SK-N-SH (cell line): ENCODE results near the gene TKT. TPM values are rescaled to one million over a fixed set of nuclear protein-coding genes. Genes with fewer than 3 reads are reported as not detected.
A peak's percentile ranks its signal among the peaks of the same experiment; 100 is the strongest.

ENCODE experiments used
- CTCF ChIA-PET: fragments of 300-600, 350-600 bp; formaldehyde crosslinking; extraction: SDS; loops from one replicate; lab custom pipeline; 2021; lab: Yijun Ruan, JAX
- POLR2A ChIA-PET: fragments of 350-600 bp; sonication (Branson Sonifier 250); formaldehyde crosslinking; extraction: SDS; loops from one replicate; lab custom pipeline; 2020; ENCODE audit warnings: antibody characterized with exemption, inconsistent platforms; lab: Yijun Ruan, JAX
- DNase-seq: peaks from one replicate; pipeline ENCODE4 v3.0.0; 2012
- H2AFZ ChIP-seq: fragments of 200-600 bp; sonication (generic); 2 replicates; pipeline ENCODE4 v1.8.1; 2016; ENCODE audit warnings: antibody characterized with exemption, mild to moderate bottlenecking, low read depth
- H3F3A ChIP-seq: fragments of 200-600 bp; sonication (generic); replicated peaks from 2 replicates; pipeline ENCODE3; 2016; ENCODE audit warnings: antibody characterized with exemption, mild to moderate bottlenecking; ENCODE audit not compliant: insufficient read depth
- H3K27ac ChIP-seq, 2 experiments: fragments of 200-500 bp in 1 of 2; fragments of 200-600 bp in 1 of 2; sonication (Bioruptor generic) in 1 of 2; sonication (generic), shearing (Covaris generic) in 1 of 2; 2 replicates each; pipeline versions ENCODE4 v1.5.1 to v1.6.1; 2014 to 2016; ENCODE audit warnings: low read depth in 2 of 2, inconsistent platforms in 1 of 2, low read length in 1 of 2, mild to moderate bottlenecking in 1 of 2, mixed read lengths in 1 of 2
- H3K27me3 ChIP-seq: fragments of 200-600 bp; sonication (generic), shearing (Covaris generic); 2 replicates; pipeline ENCODE4 v1.6.1; 2016; ENCODE audit warnings: mixed run types; ENCODE audit not compliant: insufficient read depth
- H3K36me3 ChIP-seq, 2 experiments: fragments of 200-500 bp in 1 of 2; fragments of 200-600 bp in 1 of 2; sonication (Bioruptor generic) in 1 of 2; sonication (generic) in 1 of 2; replicated peaks in 1 of 2; 2 replicates each; pipeline versions ENCODE3 to v1.5.1; 2014 to 2016; ENCODE audit warnings: low read length in 1 of 2, mild to moderate bottlenecking in 1 of 2; ENCODE audit not compliant: insufficient read depth in 2 of 2, control insufficient read depth in 1 of 2
- H3K4me1 ChIP-seq, 2 experiments: fragments of 200-500 bp in 1 of 2; fragments of 200-600 bp in 1 of 2; sonication (Bioruptor generic) in 1 of 2; sonication (generic), shearing (Covaris generic) in 1 of 2; 2 replicates each; pipeline versions ENCODE4 v1.5.1 to v1.6.1; 2014 to 2016; ENCODE audit warnings: low read depth in 1 of 2, low read length in 1 of 2, mixed run types in 1 of 2; ENCODE audit not compliant: insufficient read depth in 2 of 2, control insufficient read depth in 1 of 2
- H3K4me2 ChIP-seq: fragments of 200-600 bp; sonication (generic), shearing (Covaris generic); 2 replicates; pipeline ENCODE4 v1.6.1; 2017; ENCODE audit warnings: mixed run types
- H3K4me3 ChIP-seq, 2 experiments: fragments of 200-500 bp in 1 of 2; fragments of 200-600 bp in 1 of 2; sonication (Bioruptor generic) in 1 of 2; sonication (generic), shearing (Covaris generic) in 1 of 2; 2 replicates each; pipeline versions ENCODE4 v1.5.1 to v1.8.1; 2014 to 2016; ENCODE audit warnings: low read depth in 2 of 2, inconsistent platforms in 1 of 2, low read length in 1 of 2, mild to moderate bottlenecking in 1 of 2, mixed read lengths in 1 of 2, moderate library complexity in 1 of 2
- H3K79me2 ChIP-seq: fragments of 200-600 bp; sonication (generic); 2 replicates; pipeline ENCODE4 v1.8.1; 2017; ENCODE audit warnings: mild to moderate bottlenecking; ENCODE audit not compliant: insufficient read depth
- H3K9ac ChIP-seq: fragments of 200-600 bp; sonication (generic); 2 replicates; pipeline ENCODE4 v1.6.1; 2017; ENCODE audit warnings: mixed run types
- H3K9me2 ChIP-seq: fragments of 200-600 bp; sonication (generic); 2 replicates; pipeline ENCODE4 v1.6.1; 2017; ENCODE audit warnings: mixed run types
- H3K9me3 ChIP-seq: fragments of 200-600 bp; sonication (generic); 2 replicates; pipeline ENCODE4 v1.6.1; 2017; ENCODE audit warnings: mixed run types, mild to moderate bottlenecking, moderate library complexity
- H4K20me1 ChIP-seq: fragments of 200-600 bp; sonication (generic); 2 replicates; pipeline ENCODE4 v1.6.1; 2017; ENCODE audit warnings: mild to moderate bottlenecking, mixed run types; ENCODE audit not compliant: insufficient read depth
- CHD2 ChIP-seq: fragments of 150-350 bp; IDR thresholded peaks from 2 replicates; pipeline ENCODE4 v1.6.1; 2018; ENCODE audit warnings: low read length; ENCODE audit not compliant: partially characterized antibody
- FOXM1 ChIP-seq: IDR thresholded peaks from 2 replicates; pipeline ENCODE4 v1.4.0; 2012; ENCODE audit warnings: low read depth, mild to moderate bottlenecking
- GABPA ChIP-seq: IDR thresholded peaks from 2 replicates; pipeline ENCODE4 v1.4.0; 2012; ENCODE audit warnings: low read depth, mild to moderate bottlenecking
- JUND ChIP-seq: IDR thresholded peaks from 2 replicates; pipeline ENCODE4 v1.4.0; 2012
- MEF2A ChIP-seq: IDR thresholded peaks from 2 replicates; pipeline ENCODE4 v1.4.0; 2012; ENCODE audit warnings: low read depth, borderline replicate concordance
- MXI1 ChIP-seq: IDR thresholded peaks from 2 replicates; pipeline ENCODE4 v1.6.1; 2012; ENCODE audit warnings: mild to moderate bottlenecking, low read depth, low read length, improper control_type of control experiment
- NFIC ChIP-seq: IDR thresholded peaks from 2 replicates; pipeline ENCODE4 v1.4.0; 2012; ENCODE audit warnings: borderline replicate concordance
- NRF1 ChIP-seq: IDR thresholded peaks from 2 replicates; pipeline ENCODE4 v1.6.1; 2012; ENCODE audit warnings: low read depth, mild to moderate bottlenecking, low read length
- POLR2AphosphoS5 ChIP-seq: IDR thresholded peaks from 2 replicates; pipeline ENCODE4 v1.6.1; 2012; ENCODE audit warnings: low read depth, low read length
- RAD21 ChIP-seq: IDR thresholded peaks from 2 replicates; pipeline ENCODE4 v1.6.1; 2012; ENCODE audit warnings: mild to moderate bottlenecking, low read length
- RXRA ChIP-seq: IDR thresholded peaks from 2 replicates; pipeline ENCODE4 v1.4.0; 2012; ENCODE audit warnings: low read depth, mild to moderate bottlenecking, borderline replicate concordance
- SIN3A ChIP-seq: IDR thresholded peaks from 2 replicates; pipeline ENCODE4 v1.6.1; 2012; ENCODE audit warnings: low read depth, mild to moderate bottlenecking, low read length, moderate library complexity, borderline replicate concordance
- SMC3 ChIP-seq: IDR thresholded peaks from 2 replicates; pipeline ENCODE4 v1.6.1; 2012; ENCODE audit warnings: low read depth, low read length, improper control_type of control experiment
- TAF1 ChIP-seq: IDR thresholded peaks from 2 replicates; pipeline ENCODE4 v1.6.1; 2012; ENCODE audit warnings: low read depth, mild to moderate bottlenecking, low read length, moderate library complexity, borderline replicate concordance
- TEAD4 ChIP-seq: IDR thresholded peaks from 2 replicates; pipeline ENCODE4 v1.4.0; 2012; ENCODE audit warnings: mild to moderate bottlenecking, borderline replicate concordance; ENCODE audit not compliant: insufficient read depth
- YY1 ChIP-seq: IDR thresholded peaks from 2 replicates; pipeline ENCODE4 v1.4.0; 2012; ENCODE audit warnings: low read depth, mild to moderate bottlenecking
- WGBS: methylation state at CpG from one replicate; pipeline ENCODE4 v1.1.6; 2017; ENCODE audit warnings: low lambda C conversion rate; 5-methylcytosine and 5-hydroxymethylcytosine counted together
- polyA plus RNA-seq, 3 experiments: library from polyadenylated mRNA; depleted of rRNA; stranded (reverse); fragments of >200 nt; gene quantifications; 2 replicates each; pipeline ENCODE4 v1.2.3, GENCODE V29; 2012
- TF ChIP-seq, protein P1 (sequence below): IDR thresholded peaks from 2 replicates; pipeline ENCODE4; 2012

The TKT gene
- polyA plus RNA-seq, 1 of the 3 experiments (the other 2 are of a cell fraction), result 144 TPM

GRCh38 chr3:53256704-53257055 is 858 bp upstream of the TKT start:
- Histone ChIP-seq H3K79me2 (peaks cover 41% of the 10 kb centered on the region), H3K4me2 (no peak overlapping the region), H3K9ac (no peak overlapping the region), H2AFZ (no peak overlapping the region), H3K27ac (no peak overlapping the region), H3K4me3 (no peak overlapping the region)
- DNase-seq, result no peak
- POLR2A ChIA-PET, result no interaction called here
- 95% methylated on average over 5 of the region's 5 CpGs for WGBS
- TF ChIP-seq RAD21 (no peak), MXI1 (no peak), YY1 (no peak), CHD2 (no peak), SMC3 (no peak)
- TF ChIP-seq, all 33 proteins: peak for 0
- Histone ChIP-seq H3K27me3 (no peaks in the 10 kb centered on the region), H3F3A (no peaks in the 10 kb centered on the region), H3K9me3 (no peaks in the 10 kb centered on the region), H3K4me1 (peaks cover 10 to 22% of the 10 kb centered on the region in 2 experiments; a peak in 2 of 4 replicates), H4K20me1 (peaks cover 36% of the 10 kb centered on the region), H3K36me3 (peaks cover 0 to 4% of the 10 kb centered on the region in 2 experiments), H3K9me2 (no peaks in the 10 kb centered on the region)
- CTCF ChIA-PET, result no interaction called here

- peak overlapping the region; percentile 76 to 85 for H3K27ac ChIP-seq
- H3F3A ChIP-seq, result no peaks in the 10 kb centered on the region
- peak overlapping the region; percentile 51; the same call in 1 of the 2 replicates for H2AFZ ChIP-seq
- no CpG with 5 or more reads among the region's 44 CpGs for WGBS
- H3K27me3 ChIP-seq, result no peaks in the 10 kb centered on the region
- no peak for DNase-seq
- ChIA-PET CTCF (interaction anchor here (1.0 to 1.2 kb wide), 3 partner anchors 10 to 141 kb away, joined by 3 read pairs; no protein-coding TSS in a partner anchor), POLR2A (no interaction called here)
- peaks cover 54% of the 10 kb centered on the region for H3K79me2 ChIP-seq
- H4K20me1 ChIP-seq, result peaks cover 49% of the 10 kb centered on the region
- peak overlapping the region; percentile 79 to 92 for H3K4me3 ChIP-seq
- H3K9ac ChIP-seq, result peak overlapping the region; percentile 80
- no peak for TF ChIP-seq SMC3
- TF ChIP-seq RXRA, result no peak
- no peak for TF ChIP-seq GABPA
- TF ChIP-seq TEAD4, result no peak
- TF ChIP-seq JUND, result no peak
- TF ChIP-seq YY1, result no peak
- TF ChIP-seq, protein P1, sequence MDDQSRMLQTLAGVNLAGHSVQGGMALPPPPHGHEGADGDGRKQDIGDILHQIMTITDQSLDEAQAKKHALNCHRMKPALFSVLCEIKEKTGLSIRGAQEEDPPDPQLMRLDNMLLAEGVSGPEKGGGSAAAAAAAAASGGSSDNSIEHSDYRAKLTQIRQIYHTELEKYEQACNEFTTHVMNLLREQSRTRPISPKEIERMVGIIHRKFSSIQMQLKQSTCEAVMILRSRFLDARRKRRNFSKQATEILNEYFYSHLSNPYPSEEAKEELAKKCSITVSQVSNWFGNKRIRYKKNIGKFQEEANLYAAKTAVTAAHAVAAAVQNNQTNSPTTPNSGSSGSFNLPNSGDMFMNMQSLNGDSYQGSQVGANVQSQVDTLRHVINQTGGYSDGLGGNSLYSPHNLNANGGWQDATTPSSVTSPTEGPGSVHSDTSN, result no peak
- TF ChIP-seq FOXM1, result no peak
- TF ChIP-seq CHD2, result no peak
- TF ChIP-seq NFIC, result no peak
- TF ChIP-seq MEF2A, result no peak
- no peak for TF ChIP-seq NRF1
- no peak for TF ChIP-seq SIN3A
- no peak for TF ChIP-seq TAF1
- TF ChIP-seq POLR2AphosphoS5, result no peak
- H3K4me2 ChIP-seq, result peak overlapping the region; percentile 88
- H3K36me3 ChIP-seq, result peaks cover 0 to 4% of the 10 kb centered on the region in 2 experiments
- no peaks in the 10 kb centered on the region for H3K9me3 ChIP-seq
- H3K4me1 ChIP-seq, result peaks cover 11 to 26% of the 10 kb centered on the region in 2 experiments; a peak in 2 of 4 replicates
- no peaks in the 10 kb centered on the region for H3K9me2 ChIP-seq
These were observed 423 bp downstream of the TKT start for GRCh38 chr3:53255423-53255774.
